Fibroblast of lung (primary cell): ENCODE data around the gene EHMT1.

Experiments used
- CTCF ChIP-seq, 2 donors: IDR thresholded peaks in 1 of 2; conservative IDR thresholded peaks in 1 of 2; 1 replicate in 1 of 2; 2 replicates in 1 of 2; pipeline ENCODE4 v1.5.1; 2011 to 2012; ENCODE audit warnings: low read length in 2 of 2, control low read depth in 1 of 2, inconsistent platforms in 1 of 2, low read depth in 1 of 2, mild to moderate bottlenecking in 1 of 2
- EZH2 ChIP-seq: IDR thresholded peaks from 2 replicates; pipeline ENCODE4 v1.5.1; 2012; ENCODE audit warnings: low read length, control low read depth, mild to moderate bottlenecking; ENCODE audit errors: missing control alignments

DNA sequence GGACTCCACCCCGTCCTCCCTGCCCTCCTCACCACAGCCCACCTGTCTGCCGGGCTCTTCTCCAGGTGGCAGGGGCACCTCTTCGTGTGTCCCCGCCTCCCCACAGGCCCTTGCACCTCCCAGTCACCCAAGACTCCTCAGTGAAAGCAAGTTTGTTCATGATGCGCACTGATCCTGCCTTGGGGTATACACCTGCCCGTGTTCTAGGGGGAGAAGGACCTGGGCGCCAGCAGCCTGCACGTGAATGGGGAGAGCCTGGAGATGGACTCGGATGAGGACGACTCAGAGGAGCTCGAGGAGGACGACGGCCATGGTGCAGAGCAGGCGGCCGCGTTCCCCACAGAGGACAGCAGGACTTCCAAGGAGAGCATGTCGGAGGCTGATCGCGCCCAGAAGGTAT lies 124.9 kb downstream of the EHMT1 start:
- TF ChIP-seq EZH2 (no peak), CTCF (conservative IDR thresholded peaks at IDR 0.05 in 1 of 2, IDR thresholded peaks at IDR 0.05 in 1 of 2; ENCODE audit: low read depth in 1 of 2, low read length in 2 of 2) (no peak)
